Measurements from ENCODE around the gene IL6.
"Not testable (repeated sequence)": the region's sequence is repeated elsewhere in the genome, so short reads cannot be mapped to it uniquely, and the experiment has no call there.

The IL6 gene

DNA sequence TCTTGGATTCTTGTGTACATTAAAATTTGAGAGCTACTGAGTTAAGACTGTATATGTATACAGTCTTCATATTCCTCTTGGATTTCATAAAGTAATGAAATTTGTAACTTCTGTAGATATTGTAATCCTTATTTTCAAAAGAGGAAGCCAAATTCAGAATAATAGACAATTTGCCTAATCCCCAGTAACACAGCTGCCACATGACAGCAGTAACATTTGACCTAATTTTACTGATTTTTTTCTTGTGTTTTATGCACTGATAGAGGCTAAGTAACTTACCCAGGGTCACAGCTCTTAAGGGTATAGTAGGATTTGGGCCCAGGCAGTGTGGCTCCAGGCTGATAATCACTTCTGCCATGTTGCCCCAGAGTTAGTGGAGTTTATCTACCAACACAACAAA lies 40.4 kb upstream of the IL6 start:
- TF ChIP-seq CTCF (IDR thresholded peaks at IDR 0.05; ENCODE audit: low read depth, low read length, missing control alignments) = no peak
- no peak for DNase-seq (ENCODE audit: low read depth)
- H3K4me3 ChIP-seq (ENCODE audit: low read depth, low read length) = no peak overlapping the region

GRCh38 chr7:22688084-22688483 lies 38.9 kb upstream of the IL6 start:
- no peak overlapping the region for H3K4me3 ChIP-seq (ENCODE audit: low read depth, low read length)
- no peak for TF ChIP-seq CTCF (IDR thresholded peaks at IDR 0.05; ENCODE audit: low read depth, low read length, missing control alignments)
- DNase-seq (ENCODE audit: low read depth) = no peak

GRCh38 chr7:22688934-22689333 lies 38.1 kb upstream of the IL6 start:
- DNase-seq (ENCODE audit: low read depth) = not testable (repeated sequence)

GRCh38 chr7:22694597-22695207 lies 32.3 kb upstream of the IL6 start:
- TF ChIP-seq CTCF (IDR thresholded peaks at IDR 0.05; ENCODE audit: low read depth, low read length, missing control alignments) = no peak
- H3K4me3 ChIP-seq (ENCODE audit: low read depth, low read length) = no peak overlapping the region
- no peak for DNase-seq (ENCODE audit: low read depth)

More at GRCh38 chr7:22688934-22689333, 38.1 kb upstream of the IL6 start:
- not testable (repeated sequence) for H3K4me3 ChIP-seq (ENCODE audit: low read depth, low read length)

DNA sequence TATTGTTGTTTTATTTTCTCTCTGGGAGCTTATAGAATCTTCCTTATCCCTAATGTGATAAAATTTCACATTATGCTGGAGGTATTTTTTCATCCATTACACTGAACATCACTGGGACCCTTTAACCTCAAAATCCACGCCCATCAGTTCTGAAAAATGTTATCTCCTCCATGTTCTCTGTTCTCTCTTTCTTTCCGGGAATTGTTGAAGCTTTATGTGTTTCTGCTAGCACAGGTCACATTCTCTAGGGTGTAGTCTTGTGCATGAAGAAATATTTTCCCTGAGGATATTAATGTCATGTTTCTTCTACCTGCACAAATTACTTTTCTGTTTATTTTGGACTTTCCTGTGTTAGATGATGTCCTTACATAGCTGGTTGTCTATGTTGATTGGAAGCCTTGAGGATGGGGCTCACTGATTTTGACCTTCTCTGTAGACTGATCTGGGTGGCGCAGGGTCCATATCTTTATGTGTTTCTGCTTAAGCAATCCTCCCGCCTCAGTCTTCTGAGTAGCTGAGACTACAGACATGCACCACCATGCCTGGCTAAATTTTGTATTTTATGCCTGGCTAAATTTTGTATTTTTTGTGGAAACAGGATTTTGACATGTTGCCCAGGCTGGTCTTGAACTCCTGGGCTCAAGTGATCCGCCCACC lies 31.4 kb upstream of the IL6 start:
- DNase-seq (ENCODE audit: low read depth) = no peak
- H3K4me3 ChIP-seq (ENCODE audit: low read depth, low read length) = no peak overlapping the region
- TF ChIP-seq CTCF (IDR thresholded peaks at IDR 0.05; ENCODE audit: low read depth, low read length, missing control alignments) = no peak

DNA sequence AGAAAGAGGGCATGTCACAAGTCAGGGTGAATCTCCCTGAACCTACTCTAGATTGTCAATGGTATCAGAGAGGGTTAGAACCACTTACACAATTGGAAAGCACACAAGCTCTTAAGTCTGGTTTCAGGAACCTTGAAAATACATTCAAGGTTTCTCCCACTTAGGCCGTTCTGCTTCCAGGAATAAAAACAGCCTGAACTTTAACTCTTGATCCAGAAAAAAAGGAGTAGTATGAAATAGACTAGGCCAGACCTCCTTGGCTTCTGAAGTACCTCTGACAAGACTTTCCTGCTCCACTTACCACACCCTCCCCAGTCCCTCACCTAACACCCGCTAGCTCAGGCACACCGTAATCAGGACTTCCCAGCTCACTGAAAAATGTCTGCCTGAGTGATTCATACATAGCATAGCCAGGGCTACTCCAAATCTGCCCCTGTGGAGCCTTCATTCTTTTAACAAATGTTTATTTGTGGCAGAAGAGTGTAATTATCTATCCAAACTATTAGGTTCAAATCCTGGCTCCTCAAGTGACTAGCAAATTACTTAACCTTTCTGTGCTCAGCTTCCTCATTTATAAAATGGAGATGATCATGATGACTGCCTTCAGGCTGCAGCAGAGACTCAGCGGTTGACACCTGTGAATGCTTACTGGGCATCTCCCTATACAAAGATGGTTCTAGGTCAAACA lies 30.3 kb upstream of the IL6 start:
- no peak for DNase-seq (ENCODE audit: low read depth)
- TF ChIP-seq CTCF (IDR thresholded peaks at IDR 0.05; ENCODE audit: low read depth, low read length, missing control alignments) = no peak
- no peak overlapping the region for H3K4me3 ChIP-seq (ENCODE audit: low read depth, low read length)

GRCh38 chr7:22697322-22697859 lies 29.6 kb upstream of the IL6 start:
- DNase-seq (ENCODE audit: low read depth) = no peak
- H3K4me3 ChIP-seq (ENCODE audit: low read depth, low read length) = no peak overlapping the region
- no peak for TF ChIP-seq CTCF (IDR thresholded peaks at IDR 0.05; ENCODE audit: low read depth, low read length, missing control alignments)
